GM12873 (cell line): ENCODE data around the gene PES1.

Source experiments
- CTCF ChIP-seq: IDR thresholded peaks from 2 replicates; pipeline ENCODE4 v1.5.1; 2012; ENCODE audit warnings: low read depth, mild to moderate bottlenecking, moderate library complexity, low read length, control low read depth; ENCODE audit not compliant: insufficient read depth; ENCODE audit errors: missing control alignments

PES1 gene

GRCh38 chr22:30614268-30614667 lies 22.6 kb upstream of the PES1 start:
- no peak for TF ChIP-seq CTCF

GRCh38 chr22:30612789-30613188 lies 21.1 kb upstream of the PES1 start:
- peak; percentile 13 for TF ChIP-seq CTCF

- no peak for TF ChIP-seq CTCF
Measured at GRCh38 chr22:30611197-30611596, 19.5 kb upstream of the PES1 start.

GRCh38 chr22:30610299-30610698 lies 18.6 kb upstream of the PES1 start:
- no peak for TF ChIP-seq CTCF

GRCh38 chr22:30609260-30610185 lies 17.8 kb upstream of the PES1 start:
- TF ChIP-seq CTCF = no peak

GRCh38 chr22:30607939-30608338 lies 16.2 kb upstream of the PES1 start:
- TF ChIP-seq CTCF = no peak

GRCh38 chr22:30607300-30607930 lies 15.7 kb upstream of the PES1 start:
- no peak for TF ChIP-seq CTCF
